Endodermal cell (in vitro differentiated cells): ENCODE results near the gene ELN. TPM values are rescaled to one million over a fixed set of nuclear protein-coding genes. Genes with fewer than 3 reads are reported as not detected.
"Not testable (repeated sequence)": the region's sequence is repeated elsewhere in the genome, so short reads cannot be mapped to it uniquely, and the experiment has no call there.

Experiments
- DNase-seq: peaks from one replicate; pipeline ENCODE4 v3.0.0-alpha.2; 2017
- H3K27ac ChIP-seq: 2 replicates; pipeline ENCODE4 v1.5.1; 2013; ENCODE audit warnings: mild to moderate bottlenecking, low read depth, low read length, moderate library complexity
- H3K27me3 ChIP-seq: 2 replicates; pipeline ENCODE4 v1.6.1; 2013; ENCODE audit warnings: mild to moderate bottlenecking, low read length, moderate library complexity; ENCODE audit not compliant: insufficient read depth, control insufficient read depth, poor library complexity, severe bottlenecking
- H3K36me3 ChIP-seq: 2 replicates; pipeline ENCODE4 v1.7.0; 2013; ENCODE audit warnings: mild to moderate bottlenecking, low read length, moderate library complexity; ENCODE audit not compliant: control insufficient read depth, insufficient read depth
- H3K4me1 ChIP-seq: one replicate; pipeline ENCODE4 v1.7.0; 2013; ENCODE audit warnings: low read length; ENCODE audit not compliant: control insufficient read depth, insufficient read depth
- H3K4me3 ChIP-seq: 2 replicates; pipeline ENCODE4 v1.5.1; 2013; ENCODE audit warnings: mild to moderate bottlenecking, low read length, moderate library complexity
- H3K9ac ChIP-seq: 2 replicates; pipeline ENCODE4 v1.6.1; 2013; ENCODE audit warnings: mild to moderate bottlenecking, low read length, moderate library complexity; ENCODE audit not compliant: poor library complexity, severe bottlenecking; ENCODE audit errors: extremely low read depth
- H3K9me3 ChIP-seq: 2 replicates; pipeline ENCODE4 v1.6.1; 2013; ENCODE audit warnings: mild to moderate bottlenecking, low read length, moderate library complexity; ENCODE audit not compliant: control insufficient read depth
- H3K27ac Mint-ChIP-seq: 2 replicates; pipeline ENCODE4 v1.8.0; 2020; ENCODE audit warnings: mixed read lengths
- H3K27me3 Mint-ChIP-seq: 2 replicates; pipeline ENCODE4 v1.8.0; 2021; ENCODE audit warnings: mild to moderate bottlenecking, mixed read lengths; ENCODE audit not compliant: insufficient read depth
- H3K36me3 Mint-ChIP-seq: 2 replicates; pipeline ENCODE4 v1.8.0; 2020; ENCODE audit warnings: low read depth, mixed read lengths
- H3K4me1 Mint-ChIP-seq: 2 replicates; pipeline ENCODE4 v1.8.0; 2020; ENCODE audit warnings: mixed read lengths
- H3K4me3 Mint-ChIP-seq: 2 replicates; pipeline ENCODE4 v1.8.0; 2020; ENCODE audit warnings: mild to moderate bottlenecking, moderate library complexity, mixed read lengths
- H3K9me3 Mint-ChIP-seq: 2 replicates; pipeline ENCODE4 v1.8.0; 2020; ENCODE audit warnings: mild to moderate bottlenecking, mixed read lengths
- CTCF ChIP-seq: fragments of 200-600 bp; sonication (generic); conservative IDR thresholded peaks from 2 replicates; pipeline ENCODE4 v1.5.0; 2021; ENCODE audit warnings: antibody characterized with exemption, mild to moderate bottlenecking
- WGBS, 2 experiments: methylation state at CpG; one replicate each; pipeline versions ENCODE4 v1.1.5 to v1.1.7; 2013; ENCODE audit warnings: missing lambda C conversion rate in 2 of 2, mixed read lengths in 1 of 2; ENCODE audit not compliant: insufficient coverage in 1 of 2, insufficient read length in 1 of 2; 5-methylcytosine and 5-hydroxymethylcytosine counted together
- total RNA-seq, 2 donors: library from RNA; stranded (reverse); fragmentation: NEBNext Ultra II Directional in 1 of 2; extraction: Animal tissue kit (Norgen Biotek cat#: 25700) in 1 of 2; gene quantifications; 2 replicates in 1 of 2; 3 replicates in 1 of 2; pipeline ENCODE4 v1.2.1, GENCODE V29; 2021

ELN gene
- total RNA-seq, 2 donors from 2014 or later = 0.70 to 1.6 TPM

- WGBS, 2 experiments = 81 to 83% methylated on average over 11 to 20 of the region's 20 CpGs
- Histone ChIP-seq H3K27ac (no peak overlapping the region), H3K4me3 (no peak overlapping the region), H3K4me1 (peaks cover 2% of the 10 kb centered on the region), H3K9me3 (no peaks in the 10 kb centered on the region), H3K9ac (no peak overlapping the region), H3K27me3 (no peaks in the 10 kb centered on the region), H3K36me3 (no peaks in the 10 kb centered on the region)
- no peaks in the 10 kb centered on the region for H3K9me3 Mint-ChIP-seq
- peaks cover 19% of the 10 kb centered on the region for H3K4me1 Mint-ChIP-seq
- H3K27ac Mint-ChIP-seq = no peak overlapping the region
- H3K27me3 Mint-ChIP-seq = no peaks in the 10 kb centered on the region
- H3K4me3 Mint-ChIP-seq = no peak overlapping the region
- no peak for DNase-seq
- no peak for TF ChIP-seq CTCF
- H3K36me3 Mint-ChIP-seq = no peaks in the 10 kb centered on the region
Observed at GRCh38 chr7:74044366-74045350, 16.7 kb downstream of the ELN start.

- WGBS, 2 experiments = 93 to 98% methylated on average over 6 to 7 of the region's 7 CpGs
- H3K27me3 ChIP-seq, H3K27ac ChIP-seq, H3K9me3 ChIP-seq, H3K36me3 Mint-ChIP-seq, H3K36me3 ChIP-seq, DNase-seq, H3K4me3 ChIP-seq, H3K4me3 Mint-ChIP-seq, H3K9me3 Mint-ChIP-seq, H3K9ac ChIP-seq, H3K4me1 ChIP-seq, H3K27me3 Mint-ChIP-seq, H3K27ac Mint-ChIP-seq: not testable (repeated sequence)
- H3K4me1 Mint-ChIP-seq = peaks cover 24% of the 10 kb centered on the region
Observed at GRCh38 chr7:74046581-74046980, 18.6 kb downstream of the ELN start.

- no peaks in the 10 kb centered on the region for H3K27me3 ChIP-seq
- H3K4me3 ChIP-seq = no peak overlapping the region
- 86 to 94% methylated on average over 3 to 5 of the region's 5 CpGs for WGBS, 2 experiments
- DNase-seq = no peak
- no peak overlapping the region for H3K4me3 Mint-ChIP-seq
- TF ChIP-seq CTCF = no peak
- H3K27ac ChIP-seq = no peak overlapping the region
- H3K9ac ChIP-seq = no peak overlapping the region
- H3K27ac Mint-ChIP-seq = no peak overlapping the region
- H3K36me3 ChIP-seq = no peaks in the 10 kb centered on the region
- no peaks in the 10 kb centered on the region for H3K27me3 Mint-ChIP-seq
- no peaks in the 10 kb centered on the region for H3K9me3 Mint-ChIP-seq
- peaks cover 6% of the 10 kb centered on the region for H3K4me1 ChIP-seq
- H3K9me3 ChIP-seq = no peaks in the 10 kb centered on the region
- no peaks in the 10 kb centered on the region for H3K36me3 Mint-ChIP-seq
- H3K4me1 Mint-ChIP-seq = peaks cover 25% of the 10 kb centered on the region
Observed at GRCh38 chr7:74047804-74048380, 19.9 kb downstream of the ELN start.
